K562 (cell line): ENCODE data around the gene NFS1. TPM values are rescaled to one million over a fixed set of nuclear protein-coding genes. Genes with fewer than 3 reads are reported as not detected.
A peak's percentile ranks its signal among the peaks of the same experiment; 100 is the strongest.

Experiments used
- ADNP ChIP-seq: fragments of 200-800 bp; sonication (Bioruptor generic); IDR thresholded peaks from 2 replicates; pipeline ENCODE4 v1.6.1; 2016; ENCODE audit warnings: missing genetic modification characterization, missing compliant biosample characterization
- KLF10 ChIP-seq: fragments of 250-450 bp; sonication (Bioruptor Pico); IDR thresholded peaks from 2 replicates; pipeline ENCODE4 v1.6.1; 2021; ENCODE audit warnings: matching md5 sums
- MCM2 ChIP-seq: fragments of 450-650 bp; IDR thresholded peaks from 2 replicates; pipeline ENCODE4 v1.6.1; 2017; ENCODE audit warnings: low read depth, mild to moderate bottlenecking
- NBN ChIP-seq: fragments of 450-650 bp; IDR thresholded peaks from 2 replicates; pipeline ENCODE4 v1.6.1; 2016; ENCODE audit warnings: low read depth, mild to moderate bottlenecking
- TRIM28 ChIP-seq: fragments of 450-650 bp; IDR thresholded peaks from 2 replicates; pipeline ENCODE4 v1.6.1; 2017
- ZC3H11A ChIP-seq: IDR thresholded peaks from 2 replicates; pipeline ENCODE4 v1.6.1; 2012; ENCODE audit warnings: low read depth, low read length, improper control_type of control experiment
- ZKSCAN1 ChIP-seq: fragments of 150-350 bp; IDR thresholded peaks from 2 replicates; pipeline ENCODE4 v1.6.1; 2016; ENCODE audit warnings: low read depth, low read length
- ZNF274 ChIP-seq: IDR thresholded peaks from 2 replicates; pipeline ENCODE4 v1.6.1; 2011; ENCODE audit warnings: low read depth, mild to moderate bottlenecking, low read length, moderate library complexity, borderline replicate concordance
- ZNF551 ChIP-seq: fragments of 250-450 bp; sonication (Bioruptor Pico); IDR thresholded peaks from 2 replicates; pipeline ENCODE4 v1.5.0; 2021; ENCODE audit warnings: mild to moderate bottlenecking, moderate library complexity
- polyA plus RNA-seq, 8 experiments: library from polyadenylated mRNA; depleted of rRNA in 4 of 8; stranded (reverse) in 5 of 8; unstranded in 3 of 8; fragments of >200 nt; fragmentation: Nextera tagmentation in 2 of 8; fragmentation: Illumina TruSeq in 1 of 8; extraction: Ambion mirVana in 2 of 8; extraction: Trizol in 1 of 8; gene quantifications; 2 replicates each; pipeline versions ENCODE4 v1.2.1 to v1.2.3, GENCODE V29; 2011 to 2014; ENCODE audit warnings: inconsistent platforms in 1 of 8, missing spikeins in 1 of 8
- total RNA-seq, 7 experiments: library from RNA; depleted of rRNA in 6 of 7; stranded (reverse); fragments of >200 nt in 6 of 7; fragmentation: Illumina TruSeq in 2 of 7; extraction: Trizol in 2 of 7; gene quantifications; 2 replicates each; pipeline versions ENCODE4 v1.2.1 to v1.2.3, GENCODE V29; 2011 to 2021; ENCODE audit warnings: low replicate concordance in 1 of 7
- TF ChIP-seq, protein P1 (sequence below): IDR thresholded peaks from 2 replicates; pipeline ENCODE4 v1.6.1; 2014; ENCODE audit warnings: antibody characterized with exemption
- TF ChIP-seq, protein P2 (sequence below): sonication (generic); formaldehyde crosslinking; IDR thresholded peaks from 2 replicates; pipeline ENCODE4 v1.8.0; 2023; ENCODE audit warnings: mild to moderate bottlenecking, missing genetic modification reagents
- TF ChIP-seq, protein P3 (sequence below): fragments of 250-450 bp; sonication (Bioruptor Pico); IDR thresholded peaks from 2 replicates; pipeline ENCODE4 v1.9.0; 2021; ENCODE audit warnings: mild to moderate bottlenecking
- TF ChIP-seq, protein P4 (sequence below): IDR thresholded peaks from 2 replicates; pipeline ENCODE4 v1.6.1; 2011; ENCODE audit not compliant: insufficient read length; ENCODE audit errors: extremely low read depth
- TF ChIP-seq, protein P5 (sequence below): fragments of 450-650 bp; IDR thresholded peaks from 2 replicates; pipeline ENCODE4 v1.6.1; 2018; ENCODE audit warnings: mild to moderate bottlenecking, low read depth; ENCODE audit not compliant: partially characterized antibody
- TF ChIP-seq, protein P6 (sequence below): fragments of 450-650 bp; formaldehyde crosslinking; conservative IDR thresholded peaks from 2 replicates; pipeline ENCODE4 v1.4.0; 2022; ENCODE audit warnings: mild to moderate bottlenecking, missing genetic modification characterization

NFS1 gene
- total and polyA plus RNA-seq, 9 of the 15 experiments (the other 6 are each of a cell fraction or from before 2014, with no cell fraction given): 11.5 to 84.8 (median 47.1) TPM

DNA sequence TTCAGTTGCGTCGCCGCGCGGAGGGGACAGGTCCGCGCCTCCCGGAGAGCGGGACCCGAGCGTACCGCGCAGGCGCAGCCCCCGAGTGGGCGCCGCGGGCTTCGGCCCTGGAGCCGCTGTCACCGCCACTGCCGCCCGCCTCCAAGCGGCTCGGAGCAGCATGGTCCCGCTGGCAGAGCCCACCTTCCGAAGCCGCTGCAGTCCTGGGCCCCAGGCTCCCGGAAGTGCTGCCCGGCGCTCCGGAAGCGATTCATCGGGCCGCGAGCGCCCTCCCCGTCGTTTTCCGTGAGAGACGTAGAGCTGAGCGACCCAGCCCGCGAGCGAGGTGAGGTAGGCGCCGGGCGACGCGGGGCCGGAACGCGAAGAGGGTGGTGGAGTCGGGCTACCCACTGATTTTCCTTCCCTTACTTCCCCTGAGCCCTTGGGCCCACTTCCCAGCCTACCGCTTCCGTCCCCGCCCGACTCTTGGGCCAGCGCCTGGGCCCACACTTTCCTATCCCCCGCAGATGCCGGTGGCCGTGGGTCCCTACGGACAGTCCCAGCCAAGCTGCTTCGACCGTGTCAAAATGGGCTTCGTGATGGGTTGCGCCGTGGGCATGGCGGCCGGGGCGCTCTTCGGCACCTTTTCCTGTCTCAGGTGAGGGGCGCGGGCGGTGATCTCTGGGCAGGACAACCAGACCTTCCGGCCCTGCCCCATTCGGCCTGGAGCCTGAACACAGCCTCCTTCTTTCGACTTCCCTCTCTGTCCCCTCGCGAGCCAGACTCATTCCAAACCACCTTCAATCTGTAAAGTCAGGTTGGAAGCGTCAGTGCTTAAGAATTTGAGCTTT, at the start of gene NFS1, which contains the start of gene ROMO1 (continued):
- TF ChIP-seq, protein P1, sequence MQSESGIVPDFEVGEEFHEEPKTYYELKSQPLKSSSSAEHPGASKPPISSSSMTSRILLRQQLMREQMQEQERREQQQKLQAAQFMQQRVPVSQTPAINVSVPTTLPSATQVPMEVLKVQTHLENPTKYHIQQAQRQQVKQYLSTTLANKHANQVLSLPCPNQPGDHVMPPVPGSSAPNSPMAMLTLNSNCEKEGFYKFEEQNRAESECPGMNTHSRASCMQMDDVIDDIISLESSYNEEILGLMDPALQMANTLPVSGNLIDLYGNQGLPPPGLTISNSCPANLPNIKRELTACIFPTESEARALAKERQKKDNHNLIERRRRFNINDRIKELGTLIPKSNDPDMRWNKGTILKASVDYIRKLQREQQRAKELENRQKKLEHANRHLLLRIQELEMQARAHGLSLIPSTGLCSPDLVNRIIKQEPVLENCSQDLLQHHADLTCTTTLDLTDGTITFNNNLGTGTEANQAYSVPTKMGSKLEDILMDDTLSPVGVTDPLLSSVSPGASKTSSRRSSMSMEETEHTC: 0 out of 2 replicates have a peak, but pooled peaks have one; percentile 18
- TF ChIP-seq KLF10 (no peak), ZNF274 (no peak), ZKSCAN1 (0 out of 2 replicates have a peak, but pooled peaks have one; percentile 2), ADNP (no peak), ZC3H11A (no peak), MCM2 (no peak), ZNF551 (CRISPR knock-in tag) (no peak), TRIM28 (no peak), NBN (0 out of 2 replicates have a peak, but pooled peaks have one; percentile 19)
- TF ChIP-seq, protein P2, sequence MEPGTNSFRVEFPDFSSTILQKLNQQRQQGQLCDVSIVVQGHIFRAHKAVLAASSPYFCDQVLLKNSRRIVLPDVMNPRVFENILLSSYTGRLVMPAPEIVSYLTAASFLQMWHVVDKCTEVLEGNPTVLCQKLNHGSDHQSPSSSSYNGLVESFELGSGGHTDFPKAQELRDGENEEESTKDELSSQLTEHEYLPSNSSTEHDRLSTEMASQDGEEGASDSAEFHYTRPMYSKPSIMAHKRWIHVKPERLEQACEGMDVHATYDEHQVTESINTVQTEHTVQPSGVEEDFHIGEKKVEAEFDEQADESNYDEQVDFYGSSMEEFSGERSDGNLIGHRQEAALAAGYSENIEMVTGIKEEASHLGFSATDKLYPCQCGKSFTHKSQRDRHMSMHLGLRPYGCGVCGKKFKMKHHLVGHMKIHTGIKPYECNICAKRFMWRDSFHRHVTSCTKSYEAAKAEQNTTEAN (CRISPR knock-in tag): no peak
- TF ChIP-seq, protein P3, sequence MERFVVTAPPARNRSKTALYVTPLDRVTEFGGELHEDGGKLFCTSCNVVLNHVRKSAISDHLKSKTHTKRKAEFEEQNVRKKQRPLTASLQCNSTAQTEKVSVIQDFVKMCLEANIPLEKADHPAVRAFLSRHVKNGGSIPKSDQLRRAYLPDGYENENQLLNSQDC (CRISPR knock-in tag): no peak
- TF ChIP-seq, protein P4, sequence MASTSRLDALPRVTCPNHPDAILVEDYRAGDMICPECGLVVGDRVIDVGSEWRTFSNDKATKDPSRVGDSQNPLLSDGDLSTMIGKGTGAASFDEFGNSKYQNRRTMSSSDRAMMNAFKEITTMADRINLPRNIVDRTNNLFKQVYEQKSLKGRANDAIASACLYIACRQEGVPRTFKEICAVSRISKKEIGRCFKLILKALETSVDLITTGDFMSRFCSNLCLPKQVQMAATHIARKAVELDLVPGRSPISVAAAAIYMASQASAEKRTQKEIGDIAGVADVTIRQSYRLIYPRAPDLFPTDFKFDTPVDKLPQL: no peak
- TF ChIP-seq, protein P5, sequence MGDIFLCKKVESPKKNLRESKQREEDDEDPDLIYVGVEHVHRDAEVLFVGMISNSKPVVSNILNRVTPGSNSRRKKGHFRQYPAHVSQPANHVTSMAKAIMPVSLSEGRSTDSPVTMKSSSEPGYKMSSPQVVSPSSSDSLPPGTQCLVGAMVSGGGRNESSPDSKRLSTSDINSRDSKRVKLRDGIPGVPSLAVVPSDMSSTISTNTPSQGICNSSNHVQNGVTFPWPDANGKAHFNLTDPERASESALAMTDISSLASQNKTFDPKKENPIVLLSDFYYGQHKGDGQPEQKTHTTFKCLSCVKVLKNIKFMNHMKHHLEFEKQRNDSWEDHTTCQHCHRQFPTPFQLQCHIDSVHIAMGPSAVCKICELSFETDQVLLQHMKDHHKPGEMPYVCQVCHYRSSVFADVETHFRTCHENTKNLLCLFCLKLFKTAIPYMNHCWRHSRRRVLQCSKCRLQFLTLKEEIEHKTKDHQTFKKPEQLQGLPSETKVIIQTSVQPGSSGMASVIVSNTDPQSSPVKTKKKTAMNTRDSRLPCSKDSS: no peak
- TF ChIP-seq, protein P6, sequence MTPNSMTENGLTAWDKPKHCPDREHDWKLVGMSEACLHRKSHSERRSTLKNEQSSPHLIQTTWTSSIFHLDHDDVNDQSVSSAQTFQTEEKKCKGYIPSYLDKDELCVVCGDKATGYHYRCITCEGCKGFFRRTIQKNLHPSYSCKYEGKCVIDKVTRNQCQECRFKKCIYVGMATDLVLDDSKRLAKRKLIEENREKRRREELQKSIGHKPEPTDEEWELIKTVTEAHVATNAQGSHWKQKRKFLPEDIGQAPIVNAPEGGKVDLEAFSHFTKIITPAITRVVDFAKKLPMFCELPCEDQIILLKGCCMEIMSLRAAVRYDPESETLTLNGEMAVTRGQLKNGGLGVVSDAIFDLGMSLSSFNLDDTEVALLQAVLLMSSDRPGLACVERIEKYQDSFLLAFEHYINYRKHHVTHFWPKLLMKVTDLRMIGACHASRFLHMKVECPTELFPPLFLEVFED (CRISPR knock-in tag): no peak
